H1 (cell line): ENCODE results near the gene TMPRSS2. TPM values are rescaled to one million over a fixed set of nuclear protein-coding genes. Genes with fewer than 3 reads are reported as not detected.

Experiments used
- CTCF ChIA-PET: fragments of 300-600 bp; sonication (Branson Sonifier 250); formaldehyde crosslinking; loops from one replicate; lab custom pipeline; 2021; ENCODE audit not compliant: partially characterized antibody; lab: Charles Lee
- POLR2A ChIA-PET: fragments of 300-600 bp; sonication (Branson Sonifier 250); formaldehyde crosslinking; loops from one replicate; lab custom pipeline; 2021; ENCODE audit warnings: inconsistent platforms; ENCODE audit not compliant: partially characterized antibody; lab: Charles Lee
- DNase-seq, 2 experiments: peaks; one replicate each; pipeline versions ENCODE4 v3.0.0 to v3.0.0-alpha.2; 2010 to 2022; ENCODE audit warnings: low spot score in 2 of 2, low read depth in 1 of 2, mixed read lengths in 1 of 2
- FAIRE-seq: peaks from 2 replicates; lab custom pipeline; 2011; peaks lifted over from hg19 to GRCh38; lab: Jason Lieb, UNC
- H2AFZ ChIP-seq: 2 replicates; pipeline ENCODE4 v1.8.1; 2012; ENCODE audit warnings: low read length, inconsistent platforms
- H2AK5ac ChIP-seq: 2 replicates; pipeline ENCODE4 v1.6.1; 2013; ENCODE audit warnings: low read depth, low read length
- H2BK120ac ChIP-seq: replicated peaks from 2 replicates; pipeline ENCODE3; 2013; ENCODE audit warnings: low read depth, low read length, inconsistent platforms
- H2BK12ac ChIP-seq: 2 replicates; pipeline ENCODE4 v1.6.1; 2013; ENCODE audit warnings: low read depth, low read length
- H2BK15ac ChIP-seq: 2 replicates; pipeline ENCODE4 v1.6.1; 2013; ENCODE audit warnings: low read length
- H2BK20ac ChIP-seq: 2 replicates; pipeline ENCODE4 v1.6.1; 2013; ENCODE audit warnings: low read length
- H2BK5ac ChIP-seq: 2 replicates; pipeline ENCODE4 v1.6.1; 2013; ENCODE audit warnings: low read depth, low read length
- H3K14ac ChIP-seq: 2 replicates; pipeline ENCODE4 v1.6.1; 2013; ENCODE audit warnings: inconsistent platforms; ENCODE audit not compliant: insufficient read length
- H3K18ac ChIP-seq: 2 replicates; pipeline ENCODE4 v1.6.1; 2013; ENCODE audit warnings: low read length; ENCODE audit errors: extremely low read depth
- H3K23ac ChIP-seq: 2 replicates; pipeline ENCODE4 v1.6.1; 2013; ENCODE audit warnings: inconsistent platforms; ENCODE audit not compliant: insufficient read length
- H3K23me2 ChIP-seq: 2 replicates; pipeline ENCODE4 v1.6.1; 2013; ENCODE audit warnings: low read depth, low read length
- H3K27ac ChIP-seq: 2 replicates; pipeline ENCODE4 v1.6.1; 2011; ENCODE audit warnings: low read depth, low read length, inconsistent platforms
- H3K27me3 ChIP-seq, 4 experiments: replicated peaks in 1 of 4; 1 replicate in 1 of 4; 2 replicates in 3 of 4; pipeline versions ENCODE4 v1.6.1 to v1.8.1; 2011 to 2013; ENCODE audit warnings: low read length in 3 of 4, mild to moderate bottlenecking in 3 of 4, inconsistent platforms in 2 of 4, mixed read lengths in 2 of 4, moderate library complexity in 1 of 4; ENCODE audit not compliant: control insufficient read depth in 3 of 4, insufficient read depth in 3 of 4; ENCODE audit errors: extremely low read depth in 1 of 4
- H3K36me3 ChIP-seq, 4 experiments: 2 replicates each; pipeline versions ENCODE4 v1.6.1 to v1.8.1; 2011 to 2013; ENCODE audit warnings: mild to moderate bottlenecking in 4 of 4, low read length in 3 of 4, moderate library complexity in 2 of 4, control low read depth in 1 of 4, inconsistent platforms in 1 of 4; ENCODE audit not compliant: insufficient read depth in 4 of 4, control insufficient read depth in 2 of 4
- H3K4ac ChIP-seq: replicated peaks from 2 replicates; pipeline ENCODE3; 2013; ENCODE audit warnings: low read length, low read depth, mixed read lengths, inconsistent platforms; ENCODE audit not compliant: insufficient read length
- H3K4me1 ChIP-seq, 4 experiments: replicated peaks in 1 of 4; 1 replicate in 1 of 4; 2 replicates in 3 of 4; pipeline versions ENCODE4 v1.6.1 to v1.8.1; 2011 to 2013; ENCODE audit warnings: low read length in 3 of 4, inconsistent platforms in 2 of 4, mixed read lengths in 1 of 4; ENCODE audit not compliant: insufficient read depth in 4 of 4, control insufficient read depth in 3 of 4
- H3K4me2 ChIP-seq, 2 experiments: 2 replicates each; pipeline versions ENCODE4 v1.6.1 to v1.8.1; 2011 to 2013; ENCODE audit warnings: low read depth in 2 of 2, low read length in 2 of 2, control low read depth in 1 of 2, inconsistent platforms in 1 of 2, mild to moderate bottlenecking in 1 of 2; ENCODE audit not compliant: insufficient read depth in 1 of 2
- H3K4me3 ChIP-seq, 4 experiments: fragments of 200-600, 300-600 bp in 1 of 4; sonication (generic), shearing (Covaris generic), sonication (Bioruptor Twin) in 1 of 4; 2 replicates each; pipeline versions ENCODE4 v1.5.1 to v1.8.1; 2011 to 2016; ENCODE audit warnings: low read length in 4 of 4, low read depth in 3 of 4, control low read depth in 2 of 4, inconsistent platforms in 2 of 4, mild to moderate bottlenecking in 2 of 4, mixed read lengths in 1 of 4, moderate library complexity in 1 of 4; ENCODE audit not compliant: insufficient read depth in 2 of 4; ENCODE audit errors: extremely low read depth in 1 of 4
- H3K56ac ChIP-seq: replicated peaks from 2 replicates; pipeline ENCODE3; 2013; ENCODE audit warnings: low read depth, mild to moderate bottlenecking, mixed read lengths, low read length, inconsistent platforms; ENCODE audit not compliant: insufficient read length
- H3K79me1 ChIP-seq: 2 replicates; pipeline ENCODE4 v1.6.1; 2013; ENCODE audit warnings: low read depth, low read length, control low read depth
- H3K79me2 ChIP-seq, 2 experiments: 2 replicates each; pipeline versions ENCODE4 v1.6.1 to v1.8.1; 2012 to 2013; ENCODE audit warnings: low read length in 2 of 2, mild to moderate bottlenecking in 2 of 2, inconsistent platforms in 1 of 2; ENCODE audit not compliant: insufficient read depth in 2 of 2, control insufficient read depth in 1 of 2
- H3K9ac ChIP-seq, 4 experiments: replicated peaks in 1 of 4; 1 replicate in 1 of 4; 2 replicates in 3 of 4; pipeline versions ENCODE4 v1.6.1 to v1.8.1; 2011 to 2013; ENCODE audit warnings: low read depth in 3 of 4, low read length in 3 of 4, control low read depth in 2 of 4, mild to moderate bottlenecking in 2 of 4, moderate library complexity in 2 of 4, inconsistent platforms in 1 of 4; ENCODE audit errors: extremely low read depth in 1 of 4
- H3K9me3 ChIP-seq, 2 experiments: 2 replicates each; pipeline versions ENCODE4 v1.6.1 to v1.8.1; 2012 to 2013; ENCODE audit warnings: mild to moderate bottlenecking in 2 of 2, moderate library complexity in 2 of 2, control low read depth in 1 of 2, inconsistent platforms in 1 of 2, low read depth in 1 of 2, low read length in 1 of 2, mixed read lengths in 1 of 2; ENCODE audit not compliant: insufficient read depth in 2 of 2
- H4K20me1 ChIP-seq, 2 experiments: replicated peaks in 1 of 2; 2 replicates each; pipeline versions ENCODE3 to v1.8.1; 2011 to 2013; ENCODE audit warnings: inconsistent platforms in 2 of 2, low read length in 2 of 2, mild to moderate bottlenecking in 1 of 2; ENCODE audit not compliant: insufficient read depth in 2 of 2, control insufficient read depth in 1 of 2
- H4K5ac ChIP-seq: 2 replicates; pipeline ENCODE4 v1.6.1; 2013; ENCODE audit warnings: low read length, low read depth, mixed read lengths, inconsistent platforms; ENCODE audit not compliant: insufficient read length
- H4K8ac ChIP-seq: 2 replicates; pipeline ENCODE4 v1.8.0; 2013; ENCODE audit warnings: mild to moderate bottlenecking, moderate library complexity, low read length, inconsistent platforms; ENCODE audit not compliant: insufficient read depth; ENCODE audit errors: extremely low read depth
- H4K91ac ChIP-seq: replicated peaks from 2 replicates; pipeline ENCODE3; 2013; ENCODE audit warnings: low read length, mixed read lengths, inconsistent platforms; ENCODE audit not compliant: insufficient read length
- BRCA1 ChIP-seq: IDR thresholded peaks from 2 replicates; pipeline ENCODE4 v1.6.1; 2012; ENCODE audit warnings: low read depth, low read length, improper control_type of control experiment
- CBX5 ChIP-seq: fragments of 300-800, 300-1000 bp; sonication (generic); IDR thresholded peaks from 2 replicates; pipeline ENCODE4 v1.7.1; 2016; ENCODE audit warnings: antibody characterized with exemption, low read length, low read depth
- CBX8 ChIP-seq: fragments of 300-800, 300-1000 bp; sonication (generic); IDR thresholded peaks from 2 replicates; pipeline ENCODE4 v1.7.1; 2016; ENCODE audit warnings: low read depth, low read length, borderline replicate concordance
- CHD2 ChIP-seq: IDR thresholded peaks from 2 replicates; pipeline ENCODE4 v1.6.1; 2012; ENCODE audit warnings: low read length, improper control_type of control experiment
- GTF2F1 ChIP-seq: IDR thresholded peaks from 2 replicates; pipeline ENCODE4 v1.6.1; 2012; ENCODE audit warnings: low read depth, low read length, improper control_type of control experiment, borderline replicate concordance
- RBBP5 ChIP-seq: IDR thresholded peaks from 2 replicates; pipeline ENCODE4 v1.7.1; 2012; ENCODE audit warnings: low read depth, mild to moderate bottlenecking, inconsistent platforms, low read length, moderate library complexity, borderline replicate concordance
- SP4 ChIP-seq: IDR thresholded peaks from 2 replicates; pipeline ENCODE4 v1.6.1; 2012; ENCODE audit warnings: low read length, inconsistent platforms
- ZNF274 ChIP-seq: IDR thresholded peaks from 2 replicates; pipeline ENCODE4 v1.7.0; 2012; ENCODE audit warnings: low read length, borderline replicate concordance; ENCODE audit errors: extremely low read depth
- WGBS, 2 experiments: shearing (Covaris generic) in 1 of 2; methylation state at CpG; one replicate each; pipeline versions ENCODE4 v1.1.6 to v1.1.7; 2013 to 2015; ENCODE audit warnings: low lambda C conversion rate in 2 of 2, mixed read lengths in 2 of 2, inconsistent platforms in 1 of 2, low coverage in 1 of 2, missing lambda C conversion rate in 1 of 2; ENCODE audit not compliant: insufficient replicate concordance in 2 of 2, insufficient coverage in 1 of 2, insufficient read length in 1 of 2; ENCODE audit errors: extremely low coverage in 1 of 2, missing lambda C conversion rate in 1 of 2; 5-methylcytosine and 5-hydroxymethylcytosine counted together
- polyA plus RNA-seq, 7 experiments: library from polyadenylated mRNA; depleted of rRNA in 3 of 7; stranded (reverse) in 5 of 7; unstranded in 2 of 7; fragments of >200 nt in 5 of 7; fragments of 200-250 nt in 2 of 7; gene quantifications; 1 replicate in 5 of 7; 2 replicates in 1 of 7; 4 replicates in 1 of 7; pipeline versions ENCODE4 v1.2.1 to v1.2.3, GENCODE V29; 2011 to 2013; ENCODE audit warnings: missing spikeins in 2 of 7, mixed read lengths in 2 of 7
- total RNA-seq: library from RNA; stranded (reverse); fragmentation: NEBNext Ultra II Directional; extraction: Animal tissue kit (Norgen Biotek cat#: 25700); gene quantifications from 2 replicates; pipeline ENCODE4 v1.2.1, GENCODE V29; 2021

The TMPRSS2 gene
- total and polyA plus RNA-seq, 2 of the 8 experiments (the other 6 are each of a cell fraction or from before 2014, with no cell fraction given) = 9.2 to 11.0 TPM

- WGBS, 2 experiments = 77% methylated on average over 5 of the region's 5 CpGs; no CpG with 5 or more reads in 1 of the 2 experiments
- H3K14ac ChIP-seq = no peak overlapping the region
- H3K18ac ChIP-seq = no peak overlapping the region
- H3K4me3 ChIP-seq = no peak overlapping the region
- H2BK12ac ChIP-seq = no peak overlapping the region
- no peaks in the 10 kb centered on the region for H3K79me1 ChIP-seq
- no peak overlapping the region for H3K27ac ChIP-seq
- no peak overlapping the region for H2BK20ac ChIP-seq
- peaks cover 0 to 3% of the 10 kb centered on the region in 2 experiments; a peak in 1 of 4 replicates for H3K9me3 ChIP-seq
- DNase-seq = no peak
- H2BK5ac ChIP-seq = no peak overlapping the region
- H2BK120ac ChIP-seq = no peak overlapping the region
- H3K56ac ChIP-seq = no peak overlapping the region
- H4K20me1 ChIP-seq = no peaks in the 10 kb centered on the region
- H2AK5ac ChIP-seq = no peak overlapping the region
- no peak overlapping the region for H3K4ac ChIP-seq
- FAIRE-seq = no peak
- H3K4me2 ChIP-seq = no peak overlapping the region
- H4K91ac ChIP-seq = no peak overlapping the region
- H4K5ac ChIP-seq = no peak overlapping the region
- H3K36me3 ChIP-seq = no peaks in the 10 kb centered on the region
- TF ChIP-seq GTF2F1 = no peak
- no peak for TF ChIP-seq CBX5
- no peak for TF ChIP-seq RBBP5
- TF ChIP-seq ZNF274 = no peak
- no peak for TF ChIP-seq CBX8
- TF ChIP-seq BRCA1 = no peak
- no peak for TF ChIP-seq SP4
- no peak for TF ChIP-seq CHD2
- no peak overlapping the region for H4K8ac ChIP-seq
- no peak overlapping the region for H2AFZ ChIP-seq
- H3K27me3 ChIP-seq = no peaks in the 10 kb centered on the region
- no peak overlapping the region for H3K23ac ChIP-seq
- H3K23me2 ChIP-seq = no peaks in the 10 kb centered on the region
- H3K79me2 ChIP-seq = no peaks in the 10 kb centered on the region
- ChIA-PET CTCF (interaction anchor here (0.8 to 1.8 kb wide), 3 partner anchors 67 to 167 kb away, joined by 3 to 4 read pairs (median 3); no protein-coding TSS in a partner anchor), POLR2A (no interaction called here)
- no peak overlapping the region for H3K9ac ChIP-seq
- no peak overlapping the region for H2BK15ac ChIP-seq
- peaks cover 0 to 6% (median 0%) of the 10 kb centered on the region in 4 experiments; a peak in 3 of 7 replicates for H3K4me1 ChIP-seq
Observed at GRCh38 chr21:41449613-41450012, 58.3 kb downstream of the TMPRSS2 start.
